ENCODE results near the gene PLCB1.
"Not testable (repeated sequence)": the region's sequence is repeated elsewhere in the genome, so short reads cannot be mapped to it uniquely, and the experiment has no call there.

PLCB1 gene

DNA sequence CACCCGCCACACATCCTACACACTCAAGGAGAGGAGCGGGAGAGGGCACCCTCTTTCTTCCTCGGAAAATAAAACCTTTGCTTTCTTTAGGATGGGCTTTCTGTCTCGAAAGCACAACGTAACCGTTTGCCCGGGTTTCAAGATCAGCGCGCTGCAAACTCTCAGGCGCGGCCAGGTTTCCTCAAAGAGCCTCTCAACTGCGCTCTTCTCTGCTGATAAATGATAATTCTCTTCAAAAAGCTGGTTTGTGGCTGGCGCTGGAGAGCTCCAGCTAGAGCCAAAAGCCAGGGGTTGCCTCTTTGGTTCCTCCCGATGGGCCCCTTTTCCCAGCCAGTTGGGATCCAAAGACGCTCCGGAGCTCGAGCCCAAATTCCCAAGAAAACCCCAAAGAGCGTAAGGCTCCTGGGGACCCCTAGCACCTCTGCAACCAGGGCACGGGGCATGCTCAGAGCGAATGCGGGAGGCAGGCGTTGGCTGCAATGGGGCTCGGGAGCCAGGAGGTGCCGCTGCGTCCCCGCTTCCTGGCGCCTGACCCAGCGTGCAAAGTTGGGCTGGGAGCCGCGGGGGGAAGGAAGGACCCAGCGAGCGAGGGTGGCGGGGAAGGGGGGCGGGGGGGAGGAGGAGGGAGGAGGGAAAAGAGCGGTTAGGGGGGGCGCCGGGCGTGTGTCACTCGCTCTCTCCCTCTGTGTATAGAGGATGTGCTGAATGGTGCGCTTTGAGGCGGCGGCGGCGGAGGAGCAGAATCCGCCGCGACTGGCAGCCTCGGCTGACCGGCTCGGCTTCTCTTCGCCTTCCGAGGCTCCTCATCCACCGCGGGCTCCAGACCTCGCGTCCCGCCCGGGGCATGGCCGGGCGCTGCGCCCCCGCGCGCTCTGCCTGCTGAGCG lies at the start of gene PLCB1:
PLCB1 (plus strand) TSS at position 669 of the 886 bp plus-strand sequence. CDS start 386 bp downstream, outside the sequence.
- FAIRE-seq (no peak), DNase-seq (ENCODE audit: low spot score) (no peak)

DNA sequence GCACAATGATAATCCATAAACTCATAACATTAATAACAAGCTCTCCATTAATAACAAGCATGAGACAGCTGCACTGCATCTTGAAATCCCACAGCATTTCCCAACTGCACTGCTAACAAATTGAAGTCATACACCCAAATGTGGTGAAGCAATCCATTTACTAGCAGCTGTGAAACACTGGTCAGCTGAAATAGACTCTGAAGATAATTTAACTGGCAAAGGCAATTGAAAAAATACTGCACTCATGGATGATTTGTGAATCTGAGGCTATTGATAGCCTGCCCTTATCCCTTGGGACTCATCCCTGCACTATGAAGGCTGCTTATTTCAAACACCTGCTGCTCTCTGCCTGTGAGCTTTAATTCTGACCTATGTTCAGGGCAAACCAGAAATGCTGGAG lies 49.1 kb upstream of the PLCB1 start:
- DNase-seq (ENCODE audit: low spot score) (no peak), FAIRE-seq (no peak)

GRCh38 chr20:8089668-8090067 lies 42.4 kb upstream of the PLCB1 start:
- no peak for FAIRE-seq

DNA sequence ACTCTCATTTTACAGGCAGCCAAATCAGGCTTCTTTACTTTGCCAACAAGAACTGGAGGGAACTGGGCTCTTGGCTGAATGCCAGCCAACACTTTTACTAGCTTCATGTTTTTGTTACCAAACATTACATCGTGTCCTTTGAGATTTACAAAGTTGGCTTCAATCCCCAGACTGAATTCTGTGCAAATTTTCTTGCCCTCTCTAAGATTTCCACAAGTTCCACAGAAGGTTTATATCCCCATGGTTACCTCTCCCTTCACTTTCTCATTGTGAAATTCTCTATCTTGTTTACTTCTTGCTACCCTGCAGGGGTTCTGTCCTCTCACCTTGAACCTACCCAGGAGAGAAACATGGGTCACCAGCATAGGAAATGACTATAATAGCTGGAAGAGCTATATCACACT lies 37.6 kb upstream of the PLCB1 start:
- FAIRE-seq (no peak), DNase-seq (ENCODE audit: low spot score) (no peak)

More at GRCh38 chr20:8089668-8090067, 42.4 kb upstream of the PLCB1 start:
- DNase-seq (ENCODE audit: low spot score), result no peak

DNA sequence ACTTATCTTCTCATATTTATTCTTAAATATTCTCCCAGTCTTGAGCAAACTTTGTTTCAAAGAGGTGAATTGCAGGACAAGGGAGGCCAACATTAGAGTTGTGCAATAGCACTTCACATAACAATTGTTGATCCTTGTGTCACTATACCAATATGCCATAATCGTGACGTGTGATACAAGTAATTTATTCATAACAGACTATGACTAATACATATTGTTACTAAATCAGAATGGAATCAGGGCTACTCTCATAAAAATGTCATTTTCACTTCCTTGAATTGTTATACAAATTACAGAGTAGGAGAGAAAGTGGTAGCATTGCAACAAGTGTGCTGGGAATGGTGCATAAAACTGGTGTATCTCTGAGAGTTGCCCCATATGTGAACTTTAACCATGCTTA lies 37.2 kb upstream of the PLCB1 start:
- DNase-seq (ENCODE audit: low spot score), result no peak
- no peak for FAIRE-seq

DNA sequence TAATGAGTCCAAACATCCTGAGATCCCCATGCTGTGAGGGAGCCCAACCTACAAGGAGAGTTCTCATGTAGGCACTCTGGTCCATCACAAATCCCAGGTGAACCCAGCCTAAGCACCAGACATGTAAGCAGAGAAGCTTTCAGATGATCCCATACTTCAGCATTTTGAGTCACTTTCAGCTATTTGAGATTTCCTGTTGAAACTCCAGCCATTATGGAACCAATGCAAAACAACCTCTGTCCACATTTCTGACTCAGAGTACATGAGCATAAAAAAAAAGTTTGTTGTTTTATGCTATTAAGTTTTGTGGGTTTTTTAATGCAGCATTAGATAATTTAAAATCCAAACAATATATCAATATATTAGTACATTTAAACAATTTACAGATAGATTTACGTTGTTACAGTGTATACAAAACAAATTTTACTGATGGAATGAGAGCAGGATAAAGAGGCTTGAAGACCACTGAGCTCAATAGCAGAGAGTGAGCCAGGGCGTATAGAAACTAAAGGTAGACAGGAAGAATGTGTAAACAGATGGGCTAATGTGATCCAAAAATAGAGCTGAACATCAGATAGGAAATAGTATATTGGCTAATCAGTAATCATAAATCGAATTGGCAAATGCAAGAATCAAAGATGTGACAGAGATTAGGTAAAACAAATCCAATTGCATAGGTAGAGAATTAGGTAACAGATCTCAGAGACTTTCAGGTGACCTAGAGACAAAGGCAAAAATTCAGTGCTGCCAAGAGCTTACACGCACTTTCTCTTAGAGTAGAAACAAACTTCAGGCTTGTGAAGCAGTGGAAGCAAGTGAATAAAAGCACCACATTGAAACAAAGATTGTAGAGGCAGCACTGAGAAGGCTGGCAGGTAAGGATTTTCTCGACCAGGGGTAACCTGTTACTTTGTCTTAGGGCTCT lies 36.2 kb upstream of the PLCB1 start:
- FAIRE-seq (no peak), DNase-seq (ENCODE audit: low spot score) (no peak)

DNA sequence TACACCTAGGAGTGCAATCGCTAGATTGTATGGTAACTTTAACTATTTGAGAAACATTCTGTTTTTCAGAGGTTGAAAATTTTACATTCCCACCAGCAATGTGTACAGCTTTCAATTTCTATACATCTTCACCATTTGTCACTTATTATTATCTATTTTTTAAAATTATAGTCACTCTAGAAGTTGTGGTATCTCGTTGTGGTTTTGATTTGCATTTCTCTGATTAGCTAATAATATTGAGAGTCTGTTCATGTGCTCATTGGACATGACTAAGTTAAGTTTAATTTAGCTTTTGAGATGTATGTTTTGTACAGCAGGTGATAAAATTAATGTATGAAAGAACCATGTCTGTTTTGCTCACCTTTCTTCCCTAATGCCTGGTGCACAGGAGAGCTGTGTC lies 34.8 kb upstream of the PLCB1 start:
- DNase-seq (ENCODE audit: low spot score) (no peak), FAIRE-seq (no peak)

DNA sequence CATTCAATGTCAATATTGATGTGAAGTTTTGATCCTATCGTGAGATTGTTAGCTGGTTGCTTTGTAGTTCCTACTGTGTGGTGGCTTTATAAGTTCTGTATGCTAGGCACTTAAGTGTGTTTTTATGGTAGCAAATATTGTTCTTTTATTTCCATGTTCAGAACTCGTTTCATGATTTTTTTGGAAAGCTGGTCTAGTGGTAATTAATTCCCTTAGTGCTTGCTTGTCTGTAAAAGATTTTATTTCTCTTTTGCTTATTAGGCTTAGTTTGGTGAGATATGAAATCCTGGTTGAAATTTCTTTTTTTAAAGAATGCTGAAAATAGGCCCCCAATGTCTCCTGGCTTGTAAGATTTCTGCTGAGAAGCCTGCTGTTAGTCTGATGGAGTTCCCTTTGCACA lies 27.8 kb upstream of the PLCB1 start:
- FAIRE-seq (no peak), DNase-seq (ENCODE audit: low spot score) (no peak)

- not testable (repeated sequence) for DNase-seq (ENCODE audit: low spot score); FAIRE-seq
Measured at GRCh38 chr20:8114612-8115011, 17.5 kb upstream of the PLCB1 start.

DNA sequence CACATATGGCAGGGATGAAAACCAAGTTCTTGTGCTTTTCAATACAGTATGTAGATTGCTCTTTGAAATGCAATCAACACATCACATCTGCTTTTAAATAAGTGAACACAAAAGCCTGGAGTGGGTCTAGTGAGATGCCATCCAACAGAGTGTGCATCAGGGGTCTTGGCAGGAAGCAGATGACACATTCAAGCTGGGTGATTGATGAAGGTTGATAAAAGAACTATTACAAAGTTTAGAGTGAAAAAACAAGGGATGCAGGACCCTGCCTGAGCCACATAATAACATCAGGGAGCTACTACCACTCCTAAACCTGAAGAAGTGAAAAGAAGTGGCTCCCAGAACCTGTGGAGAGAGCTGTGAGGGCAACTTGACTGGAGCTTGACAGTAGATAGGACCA lies 16.6 kb upstream of the PLCB1 start:
- FAIRE-seq, result no peak
- DNase-seq (ENCODE audit: low spot score), result no peak

- no peak for FAIRE-seq
- DNase-seq (ENCODE audit: low spot score), result no peak
Measured at GRCh38 chr20:8116067-8116811, 15.8 kb upstream of the PLCB1 start.

- DNase-seq (ENCODE audit: low spot score), result no peak
- FAIRE-seq, result no peak
Measured at GRCh38 chr20:8117636-8118035, 14.4 kb upstream of the PLCB1 start.

DNA sequence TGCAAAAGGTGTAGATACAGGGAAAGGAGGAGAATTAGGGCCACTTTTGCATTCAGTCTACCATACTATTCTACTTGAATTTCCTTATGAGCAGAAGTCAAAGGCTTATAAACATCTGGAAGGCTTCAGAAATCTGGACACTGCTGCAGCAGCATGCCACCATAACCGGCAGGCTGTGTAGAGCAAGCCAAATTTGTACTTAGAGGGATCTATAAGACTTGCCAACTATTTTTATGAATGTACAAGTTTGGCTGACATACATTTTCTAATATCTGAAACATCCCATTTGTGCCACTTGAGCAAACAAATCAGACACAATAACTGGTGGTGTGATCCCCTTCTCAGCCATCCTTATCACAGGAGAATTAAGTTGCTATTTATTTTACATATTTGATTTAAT lies 14.0 kb upstream of the PLCB1 start:
- FAIRE-seq (no peak), DNase-seq (ENCODE audit: low spot score) (no peak)

- no peak for DNase-seq (ENCODE audit: low spot score)
- FAIRE-seq, result no peak
Measured at GRCh38 chr20:8118760-8119159, 13.3 kb upstream of the PLCB1 start.

DNA sequence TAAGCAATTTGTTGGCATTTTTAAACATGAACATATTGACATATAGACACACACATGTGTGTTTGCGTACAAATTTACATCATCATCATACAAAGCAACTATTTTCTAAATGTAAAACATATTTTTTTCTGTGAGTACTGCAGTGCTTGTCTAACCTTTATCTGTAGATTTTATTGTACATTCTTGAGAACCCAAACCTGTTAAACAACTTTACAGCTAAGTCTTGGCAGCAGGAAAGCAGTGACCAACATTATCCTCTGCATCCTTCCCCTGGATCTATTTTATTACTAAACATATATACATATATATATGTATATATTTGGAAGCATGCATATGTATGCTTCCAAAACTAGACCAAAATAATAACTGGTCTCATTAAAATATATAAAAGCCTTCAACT lies 10.4 kb upstream of the PLCB1 start:
- DNase-seq (ENCODE audit: low spot score), result no peak
- FAIRE-seq, result no peak

DNA sequence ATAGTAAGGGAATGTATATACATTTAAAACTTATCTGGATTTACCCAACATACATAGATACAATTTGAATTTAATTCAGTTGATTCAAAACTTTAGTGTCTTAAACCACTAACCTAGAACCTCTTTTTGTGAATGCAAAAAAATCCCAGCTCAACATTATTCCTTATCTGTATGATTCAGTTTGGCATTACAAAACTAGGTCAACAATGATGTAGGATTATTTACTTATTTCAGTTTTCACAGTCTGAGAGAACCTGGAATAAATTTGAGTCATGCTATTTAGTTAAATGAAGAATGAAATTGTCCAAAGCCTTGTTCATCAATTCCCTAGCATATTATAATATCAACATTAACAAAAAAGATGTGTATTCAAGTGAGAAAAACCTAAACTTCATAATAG lies 7.4 kb upstream of the PLCB1 start:
- FAIRE-seq (no peak), DNase-seq (ENCODE audit: low spot score) (no peak)

DNA sequence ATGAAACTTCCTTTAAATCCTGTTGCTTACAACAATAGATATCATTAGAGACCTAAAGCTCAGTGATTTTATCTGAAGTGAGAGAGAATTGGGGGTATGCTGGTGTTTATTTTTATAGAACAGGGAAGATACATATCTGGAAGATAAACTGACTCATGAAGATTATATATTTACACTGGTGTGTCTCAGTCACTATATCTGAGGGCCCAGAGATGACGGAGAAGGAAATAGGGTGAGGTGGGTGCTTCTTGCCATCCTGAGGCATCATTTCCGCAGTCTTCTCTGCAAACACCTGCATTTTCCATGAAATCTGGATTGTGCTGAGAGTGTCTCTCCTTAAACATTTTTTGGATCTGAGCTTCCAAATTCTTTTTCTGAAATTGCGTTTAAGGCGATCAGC lies 5.9 kb upstream of the PLCB1 start:
- FAIRE-seq, result no peak
- DNase-seq (ENCODE audit: low spot score), result no peak

GRCh38 chr20:8126841-8127378 lies 5.2 kb upstream of the PLCB1 start:
- DNase-seq (ENCODE audit: low spot score) (no peak), FAIRE-seq (no peak)

DNA sequence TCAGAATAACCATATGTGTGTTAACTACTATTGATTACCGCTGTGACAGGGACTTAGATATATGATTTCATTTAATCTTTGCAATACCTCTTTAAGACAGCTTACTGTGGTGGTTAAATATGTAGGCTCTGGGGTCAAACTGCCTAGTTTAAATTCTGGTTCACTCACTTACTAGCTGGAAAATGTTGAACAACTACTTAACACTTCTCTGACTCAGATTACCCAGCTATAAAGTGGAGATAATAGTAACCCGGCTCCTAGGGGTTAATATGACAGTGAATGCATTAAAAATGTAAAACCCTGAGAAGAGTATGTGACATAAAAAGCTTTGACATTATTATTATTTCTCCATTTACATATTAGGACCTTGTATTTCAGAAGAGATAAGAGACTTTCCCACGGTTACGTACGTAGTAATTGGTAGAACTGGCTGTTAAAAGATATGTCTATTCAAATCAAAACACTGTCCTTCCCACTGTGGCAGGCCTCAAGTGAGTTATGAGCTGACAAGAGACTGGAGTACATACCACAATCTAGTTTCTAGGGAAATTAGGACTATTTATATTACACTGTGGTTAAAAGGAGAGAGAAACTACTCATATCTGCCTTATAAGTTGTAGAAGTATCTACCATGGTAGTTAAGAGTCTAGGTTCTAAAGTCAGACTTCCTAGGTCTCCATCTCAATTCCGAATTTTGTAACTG lies 4.4 kb upstream of the PLCB1 start:
- DNase-seq (ENCODE audit: low spot score), result no peak
- FAIRE-seq, result no peak

DNA sequence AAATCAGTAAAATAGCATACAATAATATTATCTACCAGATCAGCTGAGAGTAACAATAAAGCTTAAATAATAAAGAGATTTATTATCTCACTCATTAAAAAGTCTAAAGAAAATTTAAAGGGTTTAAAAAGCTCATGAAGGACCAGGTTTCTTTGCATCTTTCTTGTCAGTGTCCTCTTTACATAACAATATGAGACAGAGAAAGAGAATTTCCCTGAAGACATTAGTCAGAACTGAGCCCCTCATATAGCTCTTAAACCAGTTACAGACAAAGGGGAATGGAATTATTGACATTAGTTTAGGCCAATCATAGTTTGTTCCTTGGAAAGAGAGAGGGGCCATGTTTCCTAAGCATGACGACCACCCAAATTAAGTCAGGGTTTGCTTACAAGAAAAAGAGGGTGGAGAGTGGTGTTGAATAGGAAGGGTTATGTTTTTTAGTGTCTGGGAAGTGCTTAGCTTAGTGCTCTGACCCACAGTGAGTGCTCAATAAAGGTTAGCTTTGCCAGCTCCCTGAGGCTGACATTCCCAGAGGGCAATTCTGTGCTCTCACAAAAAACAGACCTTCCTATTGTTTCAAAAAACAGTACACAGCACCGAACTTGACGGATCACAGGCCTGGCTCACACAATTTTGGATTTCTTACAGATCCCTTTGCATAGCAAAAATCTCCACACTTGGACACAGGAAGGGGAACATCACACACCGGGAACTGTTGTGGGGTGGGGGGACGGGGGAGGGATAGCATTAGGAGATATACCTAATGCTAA lies 3.6 kb upstream of the PLCB1 start:
- no peak for FAIRE-seq
- DNase-seq (ENCODE audit: low spot score), result no peak

All from RCC 7860 (cell line).